Mucosa of descending colon (tissue), 3 donors: Measurements from ENCODE around the gene FAM193B. TPM values are rescaled to one million over a fixed set of nuclear protein-coding genes. Genes with fewer than 3 reads are reported as not detected.
A peak's percentile ranks its signal among the peaks of the same experiment; 100 is the strongest.

Experiments used
- ATAC-seq: fragments of 200-7000 bp; cut with Tn5 transposase; one replicate; pipeline ENCODE4 v1.9.1; 2020; ENCODE audit warnings: mild to moderate bottlenecking, moderate library complexity
- DNase-seq, 3 donors: peaks; one replicate each; pipeline ENCODE4 v3.0.0-alpha.2; 2020
- H3K36me3 ChIP-seq: fragments of 200-600 bp; one replicate; pipeline ENCODE4 v1.8.0; 2021; ENCODE audit warnings: low read depth, mild to moderate bottlenecking
- H3K4me1 ChIP-seq: fragments of 200-600 bp; one replicate; pipeline ENCODE4 v1.8.0; 2021; ENCODE audit warnings: low read depth, mild to moderate bottlenecking
- H3K4me3 ChIP-seq: fragments of 200-600 bp; one replicate; pipeline ENCODE4 v1.8.0; 2021; ENCODE audit warnings: mild to moderate bottlenecking
- H3K9me3 ChIP-seq: fragments of 200-600 bp; one replicate; pipeline ENCODE4 v1.8.0; 2021; ENCODE audit warnings: mild to moderate bottlenecking
- CTCF ChIP-seq: fragments of 200-600 bp; IDR thresholded peaks from one replicate; pipeline ENCODE4 v1.8.0; 2022; ENCODE audit warnings: antibody characterized with exemption, mild to moderate bottlenecking
- intact Hi-C, 2 donors: fragments of 100-400 bp; cut with DNase I in 1 of 2; cut with micrococcal nuclease in 1 of 2; formaldehyde crosslinking; loops; one replicate each; pipeline versions ENCODE4 v1.11.0 to v1.11.1; 2022; cut with DNase I, micrococcal nuclease
- total RNA-seq, 3 donors: library from RNA; stranded (reverse); fragmentation: NEBNext Ultra II Directional in 2 of 3; extraction: Animal tissue kit (Norgen Biotek cat#: 25700) in 2 of 3; gene quantifications; one replicate each; pipeline versions ENCODE4 v1.2.1 to v1.2.4, GENCODE V29; 2021 to 2023
- donor health status: DM: no; HTN: no; CAD: no; lungs with moderate emphysema.
- donor health status: DM: no; HTN: no; CAD: no.
- donor health status: DM: no; HTN: yes; CAD: no.

FAM193B gene
- total RNA-seq, 3 donors from 2014 or later = 57.7 to 83.9 (median 75.2) TPM

- no peak within 1 kb of the TSS for H3K4me3 ChIP-seq
- H3K4me1 ChIP-seq = no peaks in the 10 kb centered on the region
- intact Hi-C loops = no loop called here
- no peaks in the 10 kb centered on the region for H3K36me3 ChIP-seq
- TF ChIP-seq CTCF = no peak
- ATAC-seq (peak; percentile 58), DNase-seq (peak; percentile 54 to 81 (median 67))
- H3K9me3 ChIP-seq = no peaks in the 10 kb centered on the region
Measured at GRCh38 chr5:177509381-177509951, 44.9 kb downstream of the FAM193B start, which contains the start of gene DOK3. TSS of gene DOK3 (minus strand) at chr5:177509826. CDS start at chr5:177509540, 286 bp downstream.

GRCh38 chr5:177508837-177509236 is 45.5 kb downstream of the FAM193B start:
- ATAC-seq (peak; percentile 19), DNase-seq (peak in 1 of 3 donors; percentile 51)
- Histone ChIP-seq H3K4me3 (no peak overlapping the region), H3K4me1 (no peaks in the 10 kb centered on the region), H3K36me3 (no peaks in the 10 kb centered on the region), H3K9me3 (no peaks in the 10 kb centered on the region)
- intact Hi-C loops = no loop called here
- no peak for TF ChIP-seq CTCF

- no peak for ATAC-seq
- Histone ChIP-seq H3K36me3 (no peaks in the 10 kb centered on the region), H3K4me3 (no peak overlapping the region)
Measured at GRCh38 chr5:177508221-177508611, 46.1 kb downstream of the FAM193B start.

GRCh38 chr5:177507596-177508220 is 46.7 kb downstream of the FAM193B start:
- H3K9me3 ChIP-seq = no peaks in the 10 kb centered on the region
- no peak for ATAC-seq

More at GRCh38 chr5:177508221-177508611, 46.1 kb downstream of the FAM193B start:
- H3K9me3 ChIP-seq = no peaks in the 10 kb centered on the region
- intact Hi-C loops = no loop called here
- peak in 1 of 3 donors; percentile 68 for DNase-seq
- TF ChIP-seq CTCF = no peak
- no peaks in the 10 kb centered on the region for H3K4me1 ChIP-seq

GRCh38 chr5:177507165-177507564 is 47.2 kb downstream of the FAM193B start:
- intact Hi-C loops = no loop called here
- ATAC-seq = no peak

More at GRCh38 chr5:177507596-177508220, 46.7 kb downstream of the FAM193B start:
- Histone ChIP-seq H3K36me3 (no peaks in the 10 kb centered on the region), H3K4me1 (no peaks in the 10 kb centered on the region), H3K4me3 (no peak overlapping the region)
- peak in 2 of 3 donors; percentile 28 to 55 for DNase-seq
- TF ChIP-seq CTCF = no peak
- intact Hi-C loops = no loop called here

More at GRCh38 chr5:177507165-177507564, 47.2 kb downstream of the FAM193B start:
- TF ChIP-seq CTCF = no peak
- H3K9me3 ChIP-seq = no peaks in the 10 kb centered on the region
- DNase-seq = no peak
- no peaks in the 10 kb centered on the region for H3K4me1 ChIP-seq
- no peaks in the 10 kb centered on the region for H3K36me3 ChIP-seq
- no peak overlapping the region for H3K4me3 ChIP-seq
